Neuronal stem cell (in vitro differentiated cells): Measurements from ENCODE around the gene SYTL1.

ENCODE experiments used
- DNase-seq: peaks from one replicate; pipeline ENCODE4 v3.0.0-alpha.2; 2013; ENCODE audit warnings: low spot score
- H2AFZ ChIP-seq: one replicate; pipeline ENCODE4 v1.6.1; 2013; ENCODE audit warnings: mild to moderate bottlenecking, low read length, inconsistent platforms
- H2AK5ac ChIP-seq: 2 replicates; pipeline ENCODE4 v1.6.1; 2013; ENCODE audit warnings: low read depth, mild to moderate bottlenecking, inconsistent platforms, low read length, moderate library complexity, mixed read lengths
- H2BK120ac ChIP-seq: 2 replicates; pipeline ENCODE4 v1.6.1; 2013; ENCODE audit warnings: low read depth, mild to moderate bottlenecking, inconsistent platforms, low read length, moderate library complexity, mixed read lengths
- H2BK12ac ChIP-seq: one replicate; pipeline ENCODE4 v1.6.1; 2013; ENCODE audit warnings: low read length, inconsistent platforms
- H2BK15ac ChIP-seq: 2 replicates; pipeline ENCODE4 v1.6.1; 2013; ENCODE audit warnings: mild to moderate bottlenecking, low read length, inconsistent platforms, mixed read lengths
- H2BK5ac ChIP-seq: one replicate; pipeline ENCODE4 v1.6.1; 2013; ENCODE audit warnings: inconsistent platforms, mild to moderate bottlenecking, low read length, moderate library complexity
- H3K14ac ChIP-seq: one replicate; pipeline ENCODE4 v1.6.1; 2013; ENCODE audit warnings: low read length, inconsistent platforms
- H3K18ac ChIP-seq: 2 replicates; pipeline ENCODE4 v1.6.1; 2013; ENCODE audit warnings: low read length, inconsistent platforms
- H3K23ac ChIP-seq: 2 replicates; pipeline ENCODE4 v1.6.1; 2013; ENCODE audit warnings: low read depth, mild to moderate bottlenecking, mixed read lengths, low read length, inconsistent platforms; ENCODE audit not compliant: poor library complexity
- H3K27ac ChIP-seq: replicated peaks from 3 replicates; pipeline ENCODE4 v1.5.1; 2013; ENCODE audit warnings: low read length, inconsistent platforms
- H3K27me3 ChIP-seq, 3 experiments: 2 replicates each; pipeline ENCODE4 v1.6.1; 2013; ENCODE audit warnings: low read length in 3 of 3, mild to moderate bottlenecking in 2 of 3, inconsistent platforms in 1 of 3, low read depth in 1 of 3, mixed read lengths in 1 of 3, moderate library complexity in 1 of 3; ENCODE audit not compliant: control insufficient read depth in 3 of 3, insufficient read depth in 3 of 3
- H3K36me3 ChIP-seq, 2 donors: replicated peaks in 1 of 2; 2 replicates each; pipeline ENCODE4 v1.6.1; 2013; ENCODE audit warnings: low read length in 2 of 2; ENCODE audit not compliant: control insufficient read depth in 2 of 2, insufficient read depth in 2 of 2
- H3K4ac ChIP-seq: 2 replicates; pipeline ENCODE4 v1.6.1; 2013; ENCODE audit warnings: inconsistent platforms, mild to moderate bottlenecking, low read length, moderate library complexity
- H3K4me1 ChIP-seq, 2 donors: 1 replicate in 1 of 2; 2 replicates in 1 of 2; pipeline ENCODE4 v1.6.1; 2013; ENCODE audit warnings: low read length in 2 of 2, low read depth in 1 of 2; ENCODE audit not compliant: control insufficient read depth in 2 of 2, insufficient read depth in 1 of 2
- H3K4me2 ChIP-seq: one replicate; pipeline ENCODE4 v1.6.1; 2013; ENCODE audit warnings: mild to moderate bottlenecking, low read length, inconsistent platforms; ENCODE audit not compliant: insufficient read depth, poor library complexity, severe bottlenecking
- H3K4me3 ChIP-seq, 2 donors: 2 replicates each; pipeline ENCODE4 v1.5.1; 2013; ENCODE audit warnings: low read length in 2 of 2, mild to moderate bottlenecking in 2 of 2, inconsistent platforms in 1 of 2, moderate library complexity in 1 of 2
- H3K79me1 ChIP-seq: one replicate; pipeline ENCODE4 v1.6.1; 2013; ENCODE audit warnings: low read depth, mild to moderate bottlenecking, inconsistent platforms, low read length, moderate library complexity
- H3K9ac ChIP-seq: one replicate; pipeline ENCODE4 v1.6.1; 2013; ENCODE audit warnings: mild to moderate bottlenecking, low read depth, low read length, inconsistent platforms; ENCODE audit not compliant: poor library complexity
- H3K9me3 ChIP-seq, 2 donors: replicated peaks in 1 of 2; 2 replicates each; pipeline versions ENCODE3 to v1.6.1; 2013; ENCODE audit warnings: low read length in 2 of 2, mild to moderate bottlenecking in 2 of 2, inconsistent platforms in 1 of 2, low read depth in 1 of 2, mixed read lengths in 1 of 2, moderate library complexity in 1 of 2; ENCODE audit not compliant: control insufficient read depth in 2 of 2, insufficient read depth in 1 of 2
- H4K8ac ChIP-seq: one replicate; pipeline ENCODE4 v1.6.1; 2013; ENCODE audit warnings: low read depth, mild to moderate bottlenecking, inconsistent platforms, low read length, moderate library complexity
- H4K91ac ChIP-seq: one replicate; pipeline ENCODE4 v1.6.1; 2013; ENCODE audit warnings: low read length, low read depth, mild to moderate bottlenecking, inconsistent platforms; ENCODE audit not compliant: poor library complexity
- WGBS, 2 donors: extraction: QIAGEN DNeasy Blood & Tissue Kit; methylation state at CpG; one replicate each; pipeline ENCODE4 v1.1.7; 2013; ENCODE audit warnings: missing lambda C conversion rate in 2 of 2, mixed read lengths in 1 of 2; ENCODE audit not compliant: insufficient read length in 2 of 2, insufficient replicate concordance in 1 of 2; ENCODE audit errors: extremely low coverage in 2 of 2; 5-methylcytosine and 5-hydroxymethylcytosine counted together

SYTL1 gene

GRCh38 chr1:27358928-27359313 is 17.1 kb downstream of the SYTL1 start:
- Histone ChIP-seq H3K4me1 (peaks cover 3 to 19% of the 10 kb centered on the region in 2 donors), H2AK5ac (peak overlapping the region; percentile 96), H2AFZ (no peak overlapping the region), H3K27me3 (peaks cover 0 to 43% (median 9%) of the 10 kb centered on the region in 3 experiments), H3K27ac (no peak overlapping the region), H3K4ac (no peak overlapping the region), H2BK120ac (no peak overlapping the region), H3K9me3 (no peaks in the 10 kb centered on the region), H4K8ac (no peak overlapping the region), H3K23ac (no peak overlapping the region), H3K4me2 (no peak overlapping the region), H2BK12ac (peak overlapping the region; percentile 88), H4K91ac (no peak overlapping the region), H3K14ac (no peak overlapping the region), H3K4me3 (no peak overlapping the region), H2BK15ac (no peak overlapping the region), H3K18ac (no peak overlapping the region), H3K36me3 (peaks cover 3 to 76% of the 10 kb centered on the region in 2 donors), H3K9ac (no peak overlapping the region), H2BK5ac (no peak overlapping the region), H3K79me1 (no peaks in the 10 kb centered on the region)
- no CpG with 5 or more reads among the region's 5 CpGs for WGBS, 2 donors
- DNase-seq, result no peak

DNA sequence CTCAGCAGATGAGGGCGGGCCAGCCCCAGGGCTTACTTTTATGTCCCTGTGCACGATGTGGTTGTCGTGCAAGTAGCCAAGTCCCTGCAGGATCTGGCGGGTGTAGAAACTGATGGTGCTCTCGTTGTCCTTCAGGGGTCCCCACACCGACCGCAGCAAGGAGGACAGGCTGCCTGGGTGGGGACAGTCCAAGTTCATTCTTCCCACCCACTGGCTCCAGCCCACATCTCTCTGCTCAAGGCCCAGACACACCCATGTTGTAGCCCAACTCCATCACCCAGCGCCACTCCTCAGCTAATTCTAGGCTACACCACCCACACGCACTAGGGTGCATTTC is 18.0 kb downstream of the SYTL1 start:
- Histone ChIP-seq H3K4me2 (peak overlapping the region; percentile 97), H3K18ac (peak overlapping the region; percentile 84), H3K36me3 (peaks cover 3 to 76% of the 10 kb centered on the region in 2 donors), H2BK12ac (peak overlapping the region; percentile 33), H3K4me1 (peaks cover 6 to 28% of the 10 kb centered on the region in 2 donors), H3K27me3 (peaks cover 0 to 43% (median 9%) of the 10 kb centered on the region in 3 experiments), H2AK5ac (peak overlapping the region; percentile 72), H2BK15ac (peak overlapping the region; percentile 95), H3K4ac (peak overlapping the region; percentile 57), H3K14ac (no peak overlapping the region), H3K9ac (peak overlapping the region; percentile 27), H3K27ac (no peak overlapping the region), H3K4me3 (peak overlapping the region in 1 of 2 donors; percentile 32), H2BK120ac (no peak overlapping the region), H2AFZ (no peak overlapping the region), H3K23ac (peak overlapping the region; percentile 69), H3K9me3 (no peaks in the 10 kb centered on the region), H2BK5ac (peak overlapping the region; percentile 16), H3K79me1 (no peaks in the 10 kb centered on the region), H4K8ac (no peak overlapping the region), H4K91ac (no peak overlapping the region)
- no peak for DNase-seq
- WGBS, 2 donors, result no CpG with 5 or more reads among the region's 9 CpGs

GRCh38 chr1:27360159-27361043 is 18.6 kb downstream of the SYTL1 start:
- Histone ChIP-seq H3K27me3 (peaks cover 0 to 43% (median 9%) of the 10 kb centered on the region in 3 experiments), H3K14ac (peak overlapping the region; percentile 94), H3K4ac (peak overlapping the region; percentile 57), H2BK12ac (peak overlapping the region; percentile 80), H3K4me1 (peaks cover 12 to 33% of the 10 kb centered on the region in 2 donors), H4K91ac (peak overlapping the region; percentile 22), H3K4me2 (peak overlapping the region; percentile 97), H2AK5ac (peak overlapping the region; percentile 88), H2AFZ (no peak overlapping the region), H2BK120ac (peak overlapping the region; percentile 84), H3K23ac (peak overlapping the region; percentile 97), H4K8ac (no peak overlapping the region), H3K36me3 (peaks cover 3 to 72% of the 10 kb centered on the region in 2 donors), H3K4me3 (peak overlapping the region in 1 of 2 donors; percentile 86), H3K27ac (no peak overlapping the region), H3K79me1 (no peaks in the 10 kb centered on the region), H2BK5ac (peak overlapping the region; percentile 47), H2BK15ac (peak overlapping the region; percentile 95), H3K18ac (peak overlapping the region; percentile 100), H3K9me3 (no peaks in the 10 kb centered on the region), H3K9ac (peak overlapping the region; percentile 98)
- WGBS, 2 donors, result no CpG with 5 or more reads among the region's 71 CpGs
- no peak for DNase-seq

- H3K18ac ChIP-seq, result peak overlapping the region; percentile 100
- H3K27me3 ChIP-seq, result peaks cover 0 to 43% (median 9%) of the 10 kb centered on the region in 3 experiments
- H2BK5ac ChIP-seq, result peak overlapping the region; percentile 47
- peak overlapping the region; percentile 60 for H3K23ac ChIP-seq
- peak overlapping the region; percentile 9 for H3K4ac ChIP-seq
- H3K14ac ChIP-seq, result peak overlapping the region; percentile 94
- H4K8ac ChIP-seq, result no peak overlapping the region
- no peak overlapping the region for H3K27ac ChIP-seq
- peak overlapping the region; percentile 66 for H2BK12ac ChIP-seq
- no peaks in the 10 kb centered on the region for H3K9me3 ChIP-seq
- peak overlapping the region; percentile 98 for H3K9ac ChIP-seq
- H2BK120ac ChIP-seq, result peak overlapping the region; percentile 84
- peaks cover under 1 to 66% of the 10 kb centered on the region in 2 donors for H3K36me3 ChIP-seq
- peak overlapping the region; percentile 95 for H2BK15ac ChIP-seq
- DNase-seq, result no peak
- H3K79me1 ChIP-seq, result no peaks in the 10 kb centered on the region
- H2AK5ac ChIP-seq, result peak overlapping the region; percentile 88
- peak overlapping the region; percentile 97 for H3K4me2 ChIP-seq
- peak overlapping the region in 1 of 2 donors; percentile 86 for H3K4me3 ChIP-seq
- no peak overlapping the region for H2AFZ ChIP-seq
- peak overlapping the region; percentile 22 for H4K91ac ChIP-seq
- H3K4me1 ChIP-seq, result peaks cover 12 to 33% of the 10 kb centered on the region in 2 donors
- WGBS, 2 donors, result no CpG with 5 or more reads among the region's 21 CpGs
Measured at GRCh38 chr1:27361044-27361402, 19.2 kb downstream of the SYTL1 start.
